Loucy (cell line): ENCODE results near the gene TRPM2.

Experiments
- H2AFZ ChIP-seq: fragments of 200-600 bp; sonication (generic); 2 replicates; pipeline ENCODE4 v1.6.0; 2016; ENCODE audit warnings: antibody characterized with exemption, mild to moderate bottlenecking, low read length, moderate library complexity
- H3F3A ChIP-seq: fragments of 200-600 bp; 2 replicates; pipeline ENCODE4 v1.6.0; 2016; ENCODE audit warnings: antibody characterized with exemption, low read depth, mild to moderate bottlenecking
- H3K27me3 ChIP-seq: fragments of 200-600 bp; sonication (generic); 2 replicates; pipeline ENCODE4 v1.6.1; 2014; ENCODE audit warnings: low read length, mild to moderate bottlenecking; ENCODE audit not compliant: insufficient read depth, poor library complexity, severe bottlenecking
- H3K36me3 ChIP-seq: fragments of 200-600 bp; sonication (generic); 2 replicates; pipeline ENCODE4 v1.6.1; 2016; ENCODE audit warnings: low read length; ENCODE audit not compliant: insufficient read depth
- H3K4me1 ChIP-seq: fragments of 200-600 bp; sonication (generic); 2 replicates; pipeline ENCODE4 v1.5.1; 2014; ENCODE audit warnings: low read length, mild to moderate bottlenecking; ENCODE audit not compliant: insufficient read depth, poor library complexity, severe bottlenecking
- H3K4me2 ChIP-seq: fragments of 200-600 bp; sonication (generic); 2 replicates; pipeline ENCODE4 v1.6.0; 2014; ENCODE audit warnings: antibody characterized with exemption, low read length, low read depth, mild to moderate bottlenecking; ENCODE audit not compliant: poor library complexity, severe bottlenecking
- H3K4me3 ChIP-seq: fragments of 200-600 bp; sonication (generic); 2 replicates; pipeline ENCODE4 v1.5.1; 2014; ENCODE audit warnings: low read length, mild to moderate bottlenecking, mixed read lengths; ENCODE audit not compliant: poor library complexity, severe bottlenecking
- H3K79me2 ChIP-seq: fragments of 200-600 bp; sonication (generic); 2 replicates; pipeline ENCODE4 v1.6.1; 2014; ENCODE audit warnings: low read length; ENCODE audit not compliant: insufficient read depth
- H3K9ac ChIP-seq: fragments of 200-600 bp; sonication (generic); 2 replicates; pipeline ENCODE4 v1.6.0; 2014; ENCODE audit warnings: mild to moderate bottlenecking, low read depth, low read length, moderate library complexity; ENCODE audit not compliant: poor library complexity, severe bottlenecking
- H3K9me2 ChIP-seq: fragments of 200-600 bp; sonication (generic); replicated peaks from 2 replicates; pipeline ENCODE4 v1.6.1; 2016; ENCODE audit warnings: low read depth, low read length, mixed read lengths
- H3K9me3 ChIP-seq: fragments of 200-600 bp; sonication (generic); 2 replicates; pipeline ENCODE4 v1.6.1; 2014; ENCODE audit warnings: mild to moderate bottlenecking, antibody characterized with exemption, low read length, low read depth; ENCODE audit not compliant: insufficient read depth
- H4K20me1 ChIP-seq: fragments of 200-600 bp; sonication (generic); 2 replicates; pipeline ENCODE4 v1.6.0; 2014; ENCODE audit warnings: antibody characterized with exemption, low read length, mild to moderate bottlenecking; ENCODE audit not compliant: insufficient read depth, poor library complexity, severe bottlenecking
- CTCF ChIP-seq: fragments of 200-600 bp; sonication (generic); conservative IDR thresholded peaks from 2 replicates; pipeline ENCODE4 v1.5.1; 2014; ENCODE audit warnings: mild to moderate bottlenecking, antibody characterized with exemption, low read length
- EZH2phosphoT487 ChIP-seq: fragments of 200-600 bp; IDR thresholded peaks from 2 replicates; pipeline ENCODE4 v1.6.1; 2018; ENCODE audit warnings: antibody characterized with exemption, mild to moderate bottlenecking, moderate library complexity, borderline replicate concordance

TRPM2 gene

GRCh38 chr21:44350773-44351481 lies 2.5 kb upstream of the TRPM2 start:
- no peaks in the 10 kb centered on the region for H3K27me3 ChIP-seq
- no peak overlapping the region for H3K4me2 ChIP-seq
- H3K9ac ChIP-seq: no peak overlapping the region
- no peaks in the 10 kb centered on the region for H3K79me2 ChIP-seq
- H3K9me2 ChIP-seq: no peaks in the 10 kb centered on the region
- no peaks in the 10 kb centered on the region for H3K9me3 ChIP-seq
- no peaks in the 10 kb centered on the region for H4K20me1 ChIP-seq
- TF ChIP-seq EZH2phosphoT487: no peak
- H3K4me1 ChIP-seq: no peaks in the 10 kb centered on the region
- H2AFZ ChIP-seq: no peak overlapping the region
- H3K36me3 ChIP-seq: no peaks in the 10 kb centered on the region
- H3K4me3 ChIP-seq: no peak overlapping the region
- H3F3A ChIP-seq: no peaks in the 10 kb centered on the region

GRCh38 chr21:44351535-44352252 lies 1.7 kb upstream of the TRPM2 start:
- H3F3A ChIP-seq: no peaks in the 10 kb centered on the region
- no peaks in the 10 kb centered on the region for H3K9me3 ChIP-seq
- no peaks in the 10 kb centered on the region for H3K9me2 ChIP-seq
- no peaks in the 10 kb centered on the region for H3K27me3 ChIP-seq
- no peak for TF ChIP-seq CTCF
- TF ChIP-seq EZH2phosphoT487: no peak
- H3K79me2 ChIP-seq: no peaks in the 10 kb centered on the region
- no peaks in the 10 kb centered on the region for H4K20me1 ChIP-seq
- H3K9ac ChIP-seq: no peak overlapping the region
- no peak overlapping the region for H3K4me2 ChIP-seq
- H3K4me3 ChIP-seq: no peak overlapping the region
- no peaks in the 10 kb centered on the region for H3K36me3 ChIP-seq
- no peak overlapping the region for H2AFZ ChIP-seq
- no peaks in the 10 kb centered on the region for H3K4me1 ChIP-seq

- Histone ChIP-seq H2AFZ (no peak overlapping the region), H3K4me3 (no peak overlapping the region), H3F3A (no peaks in the 10 kb centered on the region), H3K9me2 (no peaks in the 10 kb centered on the region), H3K4me1 (no peaks in the 10 kb centered on the region), H3K79me2 (no peaks in the 10 kb centered on the region), H3K27me3 (no peaks in the 10 kb centered on the region), H3K9me3 (no peaks in the 10 kb centered on the region), H4K20me1 (no peaks in the 10 kb centered on the region), H3K9ac (no peak overlapping the region), H3K4me2 (no peak overlapping the region), H3K36me3 (no peaks in the 10 kb centered on the region)
- no peak for TF ChIP-seq EZH2phosphoT487
- TF ChIP-seq CTCF: no peak
Observed at GRCh38 chr21:44352253-44352860, 1.1 kb upstream of the TRPM2 start.
